Measurements from ENCODE around the gene FYCO1. TPM values are rescaled to one million over a fixed set of nuclear protein-coding genes. Genes with fewer than 3 reads are reported as not detected.

The FYCO1 gene
- polyA plus RNA-seq, 3 donors = 0.59 to 5.0 (median 1.3) TPM

- peaks cover 0 to 1% (median 0%) of the 10 kb centered on the region in 3 donors for H3K27me3 Mint-ChIP-seq (ENCODE audit: low read depth in 3 of 3)
Measured at GRCh38 chr3:45940781-45941365, 54.8 kb downstream of the FYCO1 start.

DNA sequence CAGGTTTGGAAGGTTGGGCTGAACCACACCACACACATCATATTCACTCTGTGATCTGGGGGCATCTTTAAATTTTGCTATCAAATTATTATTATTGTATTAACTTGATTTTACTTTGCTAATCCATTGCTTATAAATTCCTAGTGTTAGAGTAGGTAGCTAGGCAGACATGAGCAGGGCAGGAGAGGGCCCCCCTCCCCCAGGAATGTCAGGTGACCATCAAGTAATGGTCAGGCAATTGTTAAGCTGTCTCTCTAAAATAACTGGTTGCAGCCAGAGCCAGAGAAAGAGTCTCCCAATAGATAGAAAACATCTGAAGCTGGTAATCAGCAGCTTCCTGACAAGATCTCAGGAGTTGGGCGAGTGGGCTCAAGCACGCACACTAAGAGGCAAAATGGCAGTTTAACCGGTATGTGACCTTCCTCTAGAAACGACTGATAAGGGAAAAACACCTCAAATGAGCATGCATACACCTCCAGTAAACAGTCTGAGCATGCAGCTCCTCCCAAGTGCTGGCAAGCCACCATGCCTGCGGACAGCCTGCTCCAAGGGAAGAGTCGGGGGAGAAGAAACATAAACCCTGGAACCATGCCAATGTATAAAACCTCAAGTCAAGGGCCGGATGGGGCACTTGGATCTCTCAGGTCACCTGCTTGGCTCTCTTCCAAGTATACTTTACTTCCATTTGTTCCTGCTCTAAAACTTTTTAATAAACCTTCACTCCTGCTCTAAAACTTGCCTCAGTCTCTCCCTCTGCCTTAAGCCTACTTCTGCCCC lies 55.4 kb downstream of the FYCO1 start:
- TF ChIP-seq, protein P1, sequence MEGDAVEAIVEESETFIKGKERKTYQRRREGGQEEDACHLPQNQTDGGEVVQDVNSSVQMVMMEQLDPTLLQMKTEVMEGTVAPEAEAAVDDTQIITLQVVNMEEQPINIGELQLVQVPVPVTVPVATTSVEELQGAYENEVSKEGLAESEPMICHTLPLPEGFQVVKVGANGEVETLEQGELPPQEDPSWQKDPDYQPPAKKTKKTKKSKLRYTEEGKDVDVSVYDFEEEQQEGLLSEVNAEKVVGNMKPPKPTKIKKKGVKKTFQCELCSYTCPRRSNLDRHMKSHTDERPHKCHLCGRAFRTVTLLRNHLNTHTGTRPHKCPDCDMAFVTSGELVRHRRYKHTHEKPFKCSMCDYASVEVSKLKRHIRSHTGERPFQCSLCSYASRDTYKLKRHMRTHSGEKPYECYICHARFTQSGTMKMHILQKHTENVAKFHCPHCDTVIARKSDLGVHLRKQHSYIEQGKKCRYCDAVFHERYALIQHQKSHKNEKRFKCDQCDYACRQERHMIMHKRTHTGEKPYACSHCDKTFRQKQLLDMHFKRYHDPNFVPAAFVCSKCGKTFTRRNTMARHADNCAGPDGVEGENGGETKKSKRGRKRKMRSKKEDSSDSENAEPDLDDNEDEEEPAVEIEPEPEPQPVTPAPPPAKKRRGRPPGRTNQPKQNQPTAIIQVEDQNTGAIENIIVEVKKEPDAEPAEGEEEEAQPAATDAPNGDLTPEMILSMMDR (IDR thresholded peaks at IDR 0.05) = no peak
- peaks cover 0 to 2% of the 10 kb centered on the region in 2 donors for H3K4me1 ChIP-seq (ENCODE audit: control insufficient read depth in 1 of 2, insufficient read depth in 2 of 2, low read length in 2 of 2)
- Mint-ChIP-seq H3K4me3 (no peak overlapping the region), H3K9me3 (no peaks in the 10 kb centered on the region), H3K4me1 (peaks cover 4% of the 10 kb centered on the region), H3K36me3 (peaks cover 61 to 64% of the 10 kb centered on the region in 2 donors), H3K27ac (no peak overlapping the region), H3K27me3 (ENCODE audit: low read depth in 3 of 3) (no peaks in the 10 kb centered on the region)
- no peak overlapping the region for H3K27ac ChIP-seq (ENCODE audit: low read depth in 1 of 2, low read length in 2 of 2)
- H2AFZ ChIP-seq (ENCODE audit: insufficient read depth, low read depth, low read length, poor library complexity, severe bottlenecking) = no peak overlapping the region
- intact Hi-C loops (cut with micrococcal nuclease) = no loop called here
- H3K9me3 ChIP-seq (replicated peaks in 1 of 2; ENCODE audit: control insufficient read depth in 1 of 2, insufficient read depth in 1 of 2, low read length in 2 of 2) = no peaks in the 10 kb centered on the region
- no peak for DNase-seq
- H3K4me3 ChIP-seq (replicated peaks in 1 of 3; ENCODE audit: low read depth in 2 of 3, low read length in 3 of 3) = no peak overlapping the region
- WGBS (ENCODE audit: insufficient coverage) = 87% methylated on average over 7 of the region's 7 CpGs
- H3K9ac ChIP-seq (ENCODE audit: insufficient read depth, low read length, poor library complexity, severe bottlenecking) = no peak overlapping the region
- H3K36me3 ChIP-seq (replicated peaks in 1 of 2; ENCODE audit: control insufficient read depth in 1 of 2, insufficient read depth in 2 of 2, low read length in 2 of 2) = peaks cover 25 to 65% of the 10 kb centered on the region in 2 donors
- H3K79me2 ChIP-seq (ENCODE audit: insufficient read depth, low read length) = no peaks in the 10 kb centered on the region
- no peaks in the 10 kb centered on the region for H3K27me3 ChIP-seq (ENCODE audit: control insufficient read depth in 2 of 2, insufficient read depth in 2 of 2, low read length in 2 of 2)
- peaks cover 3% of the 10 kb centered on the region for H4K20me1 ChIP-seq (ENCODE audit: insufficient read depth, low read length)
- no peak overlapping the region for H3K4me2 ChIP-seq (replicated peaks; ENCODE audit: extremely low read depth, low read length, poor library complexity, severe bottlenecking)

More at GRCh38 chr3:45940781-45941365, 54.8 kb downstream of the FYCO1 start:
- Mint-ChIP-seq H3K4me1 (peaks cover 4% of the 10 kb centered on the region), H3K4me3 (no peak overlapping the region), H3K36me3 (peaks cover 60 to 63% of the 10 kb centered on the region in 2 donors), H3K9me3 (no peaks in the 10 kb centered on the region), H3K27ac (peak overlapping the region in 2 of 7 donors; percentile 17 to 37)
- H3K27me3 ChIP-seq (ENCODE audit: control insufficient read depth in 2 of 2, insufficient read depth in 2 of 2, low read length in 2 of 2) = no peaks in the 10 kb centered on the region
- H3K4me3 ChIP-seq (replicated peaks in 1 of 3; ENCODE audit: low read depth in 2 of 3, low read length in 3 of 3) = no peak overlapping the region
- peaks cover 3% of the 10 kb centered on the region for H4K20me1 ChIP-seq (ENCODE audit: insufficient read depth, low read length)
- no peak overlapping the region for H3K4me2 ChIP-seq (replicated peaks; ENCODE audit: extremely low read depth, low read length, poor library complexity, severe bottlenecking)
- H3K79me2 ChIP-seq (ENCODE audit: insufficient read depth, low read length) = no peaks in the 10 kb centered on the region
- TF ChIP-seq, protein P1 (IDR thresholded peaks at IDR 0.05) = no peak
- peaks cover 24 to 65% of the 10 kb centered on the region in 2 donors for H3K36me3 ChIP-seq (replicated peaks in 1 of 2; ENCODE audit: control insufficient read depth in 1 of 2, insufficient read depth in 2 of 2, low read length in 2 of 2)
- intact Hi-C loops (cut with micrococcal nuclease) = no loop called here
- H3K4me1 ChIP-seq (ENCODE audit: control insufficient read depth in 1 of 2, insufficient read depth in 2 of 2, low read length in 2 of 2) = peaks cover 0 to 2% of the 10 kb centered on the region in 2 donors
- 97% methylated on average over 6 of the region's 6 CpGs for WGBS (ENCODE audit: insufficient coverage)
- no peaks in the 10 kb centered on the region for H3K9me3 ChIP-seq (replicated peaks in 1 of 2; ENCODE audit: control insufficient read depth in 1 of 2, insufficient read depth in 1 of 2, low read length in 2 of 2)
- no peak overlapping the region for H2AFZ ChIP-seq (ENCODE audit: insufficient read depth, low read depth, low read length, poor library complexity, severe bottlenecking)
- no peak for DNase-seq
- no peak overlapping the region for H3K27ac ChIP-seq (ENCODE audit: low read depth in 1 of 2, low read length in 2 of 2)
- no peak overlapping the region for H3K9ac ChIP-seq (ENCODE audit: insufficient read depth, low read length, poor library complexity, severe bottlenecking)
